Stimulated activated CD8-positive, alpha-beta memory T cell treated with anti-CD3 and anti-CD28 coated beads, Interleukin-12 subunit alpha, Interleukin-12 subunit beta, amount 100 ng/mL, for 24 hours (primary cell): Measurements from ENCODE around the gene SLC36A3.
"Not testable (repeated sequence)": the region's sequence is repeated elsewhere in the genome, so short reads cannot be mapped to it uniquely, and the experiment has no call there.

ENCODE experiments used
- DNase-seq: peaks from one replicate; pipeline ENCODE4 v3.0.0-alpha.2; 2020; ENCODE audit errors: extremely low read depth

The SLC36A3 gene

DNA sequence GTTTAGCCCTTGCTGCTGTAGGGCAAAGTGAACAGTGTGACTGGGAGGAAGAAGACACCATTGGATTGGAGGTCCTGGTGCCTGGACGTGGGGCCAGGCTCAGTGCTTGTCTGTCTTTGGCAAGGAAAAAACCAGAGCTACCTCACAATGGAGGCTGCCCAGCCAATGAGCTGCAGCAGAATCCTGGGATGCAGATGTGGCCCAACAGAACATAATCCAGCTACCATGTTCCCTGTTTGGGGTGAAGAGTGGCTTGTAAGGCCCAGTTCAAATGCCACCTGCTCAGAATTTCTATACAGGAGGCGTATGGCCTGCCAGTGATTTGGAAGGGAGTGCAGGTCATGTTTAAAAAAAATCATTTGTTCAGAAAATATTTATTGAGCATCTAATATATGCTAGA is at the start of gene SLC36A3:
TSS of gene SLC36A3 (minus strand) at position 101 of the 400 bp plus-strand sequence. CDS start 412 bp downstream, outside the sequence.
- no peak for DNase-seq

DNA sequence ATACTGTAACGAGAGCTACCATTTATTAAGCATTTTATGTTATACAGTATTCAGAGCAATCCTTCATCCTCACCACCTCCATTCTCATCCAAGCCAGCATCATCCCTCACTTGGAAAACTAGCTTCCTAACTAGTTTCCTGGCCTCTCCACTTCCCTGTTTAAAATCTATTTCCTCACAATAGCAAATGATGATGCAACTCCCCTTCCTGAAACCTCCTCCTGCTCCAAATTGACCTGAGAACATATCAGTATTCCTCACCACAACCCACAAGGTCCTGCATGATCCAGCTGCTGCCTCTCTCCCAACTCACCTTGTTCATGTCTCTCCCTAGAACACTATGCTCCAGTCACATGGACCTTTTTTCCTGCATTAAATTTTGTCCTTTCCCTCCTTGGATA is 48.1 kb upstream of the SLC36A3 start:
- DNase-seq: no peak

GRCh38 chr5:151348789-151349188 is 45.2 kb upstream of the SLC36A3 start:
- no peak for DNase-seq

- DNase-seq: no peak
Measured at GRCh38 chr5:151347369-151347768, 43.8 kb upstream of the SLC36A3 start, which contains the start of gene SLC36A2. Gene SLC36A2 (minus strand): TSS chr5:151347559. CDS start chr5:151347460, 99 bp downstream.

- DNase-seq: no peak
Measured at GRCh38 chr5:151345808-151346478, 42.4 kb upstream of the SLC36A3 start.

- no peak for DNase-seq
Measured at GRCh38 chr5:151345187-151345807, 41.7 kb upstream of the SLC36A3 start.

GRCh38 chr5:151344088-151344487 is 40.5 kb upstream of the SLC36A3 start:
- DNase-seq: no peak

DNA sequence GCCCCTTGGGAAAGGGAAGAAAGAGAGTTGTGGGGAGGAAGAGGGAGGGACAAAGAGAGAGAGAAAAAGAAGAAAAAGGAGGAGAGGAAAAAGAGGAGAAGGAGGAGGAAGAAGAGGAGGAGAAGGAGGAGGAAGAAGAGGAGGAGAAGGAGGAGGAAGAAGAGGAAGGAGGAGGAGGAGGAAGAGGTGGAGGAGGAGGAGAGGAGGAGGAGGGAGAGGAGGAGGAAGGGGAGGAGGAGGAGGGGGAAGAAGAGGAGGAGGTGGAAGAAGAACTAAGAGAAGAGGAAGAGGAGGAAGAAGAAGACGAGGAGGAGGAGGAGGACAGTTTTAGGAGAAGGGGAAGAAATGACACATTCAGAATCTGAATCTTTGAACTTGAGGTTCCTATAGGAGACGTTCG is 36.4 kb upstream of the SLC36A3 start:
- DNase-seq: no peak

- no peak for DNase-seq
Measured at GRCh38 chr5:151338734-151339133, 35.2 kb upstream of the SLC36A3 start.

DNA sequence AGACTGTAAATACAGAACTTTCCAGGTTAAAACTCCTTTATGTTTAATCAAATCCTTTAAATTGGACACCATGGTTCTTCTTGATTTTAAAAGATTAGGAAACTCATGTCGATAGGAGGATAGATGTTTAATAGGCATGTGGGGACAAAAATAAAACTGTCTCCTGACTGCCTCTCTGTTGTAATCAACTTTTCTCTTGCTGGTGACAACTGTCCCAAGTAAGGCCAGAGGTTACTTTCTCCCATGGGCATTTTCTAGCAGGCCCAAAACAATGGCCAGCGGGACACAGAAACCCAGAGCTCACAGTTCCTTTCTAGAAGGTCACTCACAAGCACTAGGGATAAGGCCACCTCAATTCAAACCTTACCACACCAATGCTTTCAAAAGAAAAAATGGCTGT is 29.3 kb upstream of the SLC36A3 start:
- DNase-seq: no peak

DNA sequence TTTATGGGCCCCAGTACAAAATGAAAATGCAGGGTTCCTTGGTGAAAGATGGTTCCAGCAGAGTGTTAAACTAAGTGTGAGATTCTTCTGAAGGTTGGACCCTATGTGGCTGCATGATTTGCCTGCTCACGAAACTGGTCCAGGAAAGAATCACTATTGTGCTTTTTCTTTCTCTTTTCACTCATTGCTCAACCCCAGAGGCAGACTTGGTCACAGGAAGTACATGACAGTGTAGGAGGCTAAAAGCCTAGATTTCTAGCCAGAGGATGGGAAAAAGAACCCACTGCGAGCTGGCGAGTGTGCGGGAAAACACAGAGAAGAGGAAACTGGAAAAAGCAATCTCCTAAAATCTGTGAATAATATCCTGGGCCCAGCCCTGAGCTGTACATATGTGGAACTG is 25.2 kb upstream of the SLC36A3 start:
- no peak for DNase-seq

GRCh38 chr5:151327585-151327984 is 24.0 kb upstream of the SLC36A3 start:
- DNase-seq: no peak

DNA sequence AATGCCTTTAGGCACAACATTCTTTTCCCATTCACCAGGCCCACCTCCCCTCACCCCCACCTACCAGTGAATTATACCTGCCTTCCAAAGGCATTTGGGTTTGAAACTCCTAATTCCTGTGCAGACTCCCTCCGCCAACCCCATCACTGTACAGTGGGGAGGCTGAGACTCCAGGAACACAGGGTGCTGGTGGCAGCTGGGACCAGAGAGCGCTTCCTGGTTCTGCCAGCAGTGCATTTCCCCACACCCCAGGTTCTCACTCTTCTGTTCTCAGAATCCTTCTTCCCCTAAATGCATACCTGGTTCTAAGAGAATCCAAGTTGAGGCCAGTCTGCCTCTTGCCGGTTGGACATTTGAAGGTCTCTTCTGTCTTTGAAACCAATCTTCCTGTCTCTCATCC is 22.7 kb upstream of the SLC36A3 start:
- no peak for DNase-seq

- no peak for DNase-seq
Measured at GRCh38 chr5:151320481-151320880, 16.9 kb upstream of the SLC36A3 start.

DNA sequence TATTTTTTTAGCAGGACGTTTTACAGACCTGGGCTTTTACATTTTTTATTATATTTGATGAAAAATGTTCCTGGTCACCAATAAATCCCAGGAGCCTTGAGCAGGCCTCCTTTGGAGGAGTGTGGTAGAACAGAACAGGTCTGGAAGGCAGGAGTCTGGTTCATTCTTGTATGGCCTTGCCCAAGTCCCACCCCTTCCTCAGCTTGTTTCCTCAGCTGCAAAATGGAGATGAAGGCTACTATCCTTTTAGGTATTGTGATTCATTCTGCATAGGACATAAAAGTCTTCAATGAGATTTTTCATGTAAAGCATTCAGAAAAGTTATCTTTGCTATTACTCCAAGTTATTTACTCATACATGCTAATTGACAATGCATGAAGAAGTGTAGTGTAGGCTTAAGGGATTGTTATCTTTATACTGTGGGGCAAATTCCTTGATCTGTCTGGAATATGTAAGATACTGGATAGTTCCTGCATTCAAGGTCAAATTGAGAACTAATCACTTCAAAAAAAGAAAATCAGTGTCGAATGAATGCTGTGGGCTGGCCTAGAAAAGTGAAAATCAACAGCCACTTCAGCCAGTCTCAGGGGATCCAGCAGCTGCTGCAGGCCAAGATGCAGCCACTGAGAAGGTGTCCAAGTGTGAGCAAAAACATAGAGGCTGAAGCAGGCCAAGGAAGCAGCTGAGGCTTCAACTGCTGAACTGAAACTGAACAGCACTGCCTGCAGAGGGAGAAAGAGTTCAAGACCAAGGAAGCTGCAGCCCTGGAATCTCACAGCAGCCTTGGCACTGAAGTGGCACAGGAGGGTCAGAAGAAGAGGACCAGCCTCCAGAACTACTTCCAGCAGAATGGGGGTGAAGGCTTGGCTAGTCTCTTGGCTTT is 15.5 kb upstream of the SLC36A3 start:
- no peak for DNase-seq

DNA sequence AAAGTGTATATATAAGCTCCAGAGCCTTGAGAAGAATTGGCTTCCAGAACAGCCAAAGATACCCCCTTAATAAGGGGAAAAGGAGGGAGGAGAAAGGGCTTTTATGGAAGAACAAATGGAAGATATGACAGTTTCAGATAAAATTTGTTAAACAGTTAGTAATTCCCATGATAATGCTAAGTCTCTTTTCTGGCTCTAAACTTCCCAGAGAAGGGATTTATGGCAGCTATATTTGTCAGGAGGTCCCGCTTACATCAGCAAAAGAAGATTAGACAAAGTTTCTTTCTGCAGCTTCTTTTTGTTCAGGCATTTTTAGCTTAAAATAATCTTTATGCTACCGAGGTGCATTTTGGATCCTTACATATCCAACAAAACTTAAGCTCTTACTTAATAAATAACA is 14.3 kb upstream of the SLC36A3 start:
- DNase-seq: no peak

- peak; percentile 7 for DNase-seq
Measured at GRCh38 chr5:151315998-151316597, 12.5 kb upstream of the SLC36A3 start.

DNA sequence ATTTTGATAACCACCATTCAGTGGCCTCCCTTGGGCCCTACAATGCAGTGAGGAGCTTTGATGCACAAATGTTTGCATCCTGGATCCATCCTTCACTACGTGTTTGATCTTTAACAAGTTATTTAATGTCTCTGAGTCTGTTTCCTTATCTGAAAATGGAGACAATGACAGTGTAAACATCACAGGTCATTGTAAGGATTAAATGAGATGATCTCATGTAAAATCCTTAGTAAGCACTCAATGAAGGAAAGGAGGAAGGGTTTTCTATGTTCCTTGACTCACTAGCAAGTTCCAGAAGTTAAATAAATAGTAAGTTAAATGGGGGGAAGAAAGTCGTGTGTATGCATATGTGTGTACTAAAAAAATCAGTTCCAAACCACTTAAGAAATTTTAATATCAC is 9.8 kb upstream of the SLC36A3 start:
- DNase-seq: no peak

GRCh38 chr5:151312756-151313324 is 9.3 kb upstream of the SLC36A3 start:
- no peak for DNase-seq

GRCh38 chr5:151310932-151311331 is 7.4 kb upstream of the SLC36A3 start:
- no peak for DNase-seq

GRCh38 chr5:151309821-151310220 is 6.3 kb upstream of the SLC36A3 start:
- not testable (repeated sequence) for DNase-seq

GRCh38 chr5:151309266-151309665 is 5.7 kb upstream of the SLC36A3 start:
- not testable (repeated sequence) for DNase-seq
